Embryonic facial prominence (tissue), 1 donor: ENCODE results near the gene EOGT.

ENCODE experiments used
- DNase-seq: peaks from one replicate; pipeline ENCODE4 v3.0.0-alpha.2; 2016; ENCODE audit errors: extremely low spot score

Gene EOGT

GRCh38 chr3:69013253-69014021, at the start of gene EOGT:
Gene EOGT (minus strand): TSS chr3:69013684. CDS start chr3:69009846, 3,838 bp downstream.
- peak; percentile 36 for DNase-seq

GRCh38 chr3:69059688-69060087, 46.2 kb upstream of the EOGT start:
- no peak for DNase-seq

- no peak for DNase-seq
These were observed 45.4 kb upstream of the EOGT start for GRCh38 chr3:69058947-69059224.

- no peak for DNase-seq
These were observed 44.9 kb upstream of the EOGT start for GRCh38 chr3:69058180-69058946.

DNA sequence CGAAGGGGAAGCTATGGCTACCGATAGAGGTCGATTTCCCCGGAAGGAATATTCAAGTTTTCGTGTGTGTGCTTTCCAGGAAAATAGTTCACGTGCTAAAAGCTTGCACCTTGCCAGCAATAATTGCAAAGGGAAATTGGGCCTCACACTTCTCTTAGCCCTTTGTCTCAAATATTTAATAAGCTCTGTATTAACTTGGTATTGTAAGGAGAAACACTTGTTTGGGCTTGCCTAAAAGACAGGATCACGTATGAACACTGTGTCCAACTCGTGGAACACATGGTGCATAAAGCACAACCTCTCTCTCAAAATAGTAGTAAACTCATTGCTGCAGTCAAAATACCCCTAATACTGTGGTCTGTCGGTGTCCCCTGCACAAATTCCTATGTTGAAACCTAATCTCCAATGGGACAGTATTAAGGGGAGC, 39.0 kb upstream of the EOGT start:
- no peak for DNase-seq

DNA sequence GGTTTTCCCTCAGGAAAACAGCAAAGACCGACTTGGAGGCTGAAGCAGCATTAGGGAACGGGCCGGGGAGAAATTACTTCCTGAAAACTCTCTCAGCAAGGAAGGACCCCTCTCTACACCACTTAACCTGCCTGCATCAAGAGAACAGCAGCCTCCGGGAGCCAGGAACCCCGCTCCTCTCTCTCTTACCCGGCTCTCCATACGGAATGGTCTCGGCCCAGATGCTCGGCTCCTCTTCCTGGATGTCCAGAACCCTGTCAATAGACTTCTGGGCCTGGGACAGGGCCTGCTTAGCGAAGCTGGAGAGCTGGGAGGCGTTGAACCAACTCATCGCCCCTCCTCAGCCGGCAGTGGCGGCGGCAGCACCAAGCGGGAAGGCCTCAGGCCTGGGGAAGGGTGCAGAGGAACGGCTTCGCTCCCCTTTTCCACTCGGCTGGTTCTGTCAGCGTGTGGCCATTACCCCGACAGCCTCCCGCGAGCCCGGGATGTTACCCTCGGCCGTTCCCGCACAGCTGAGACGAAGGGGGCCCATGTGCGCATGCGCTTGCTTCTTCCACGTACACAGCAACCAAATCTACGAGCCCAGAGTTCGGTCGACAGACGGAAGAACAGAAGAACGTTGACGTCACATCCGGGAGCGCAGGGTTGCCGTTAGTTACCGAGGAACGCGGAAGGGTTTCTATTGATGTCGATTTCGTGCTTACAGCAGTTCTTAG, 38.4 kb upstream of the EOGT start, which contains the start of gene TMF1:
TMF1 (minus strand) TSS at position 578 of the 716 bp plus-strand sequence; CDS start at position 331, 247 bp downstream.
- DNase-seq: peak; percentile 99

- no peak for DNase-seq
These were observed 35.5 kb upstream of the EOGT start for GRCh38 chr3:69048990-69049389.

GRCh38 chr3:69044608-69045007, 31.1 kb upstream of the EOGT start:
- DNase-seq: no peak

DNA sequence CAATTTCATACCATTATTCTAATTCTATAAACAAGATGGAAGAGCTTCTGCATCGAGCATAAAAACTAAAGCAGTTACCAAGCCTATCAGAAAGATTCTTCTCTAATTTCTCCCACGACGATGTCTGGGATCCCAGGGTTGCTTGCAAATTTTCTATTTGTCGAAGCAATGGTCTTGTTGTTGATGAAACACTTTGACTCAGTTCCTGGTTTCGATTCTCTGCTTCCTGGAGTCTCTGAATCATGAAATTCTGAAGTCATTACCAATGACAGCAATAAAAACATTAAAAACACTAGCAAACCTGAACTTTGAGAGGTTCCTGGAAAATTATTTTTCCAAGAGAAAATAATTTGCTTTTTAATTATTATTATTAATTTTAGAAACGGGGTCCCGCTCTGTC, 20.0 kb upstream of the EOGT start:
- no peak for DNase-seq

DNA sequence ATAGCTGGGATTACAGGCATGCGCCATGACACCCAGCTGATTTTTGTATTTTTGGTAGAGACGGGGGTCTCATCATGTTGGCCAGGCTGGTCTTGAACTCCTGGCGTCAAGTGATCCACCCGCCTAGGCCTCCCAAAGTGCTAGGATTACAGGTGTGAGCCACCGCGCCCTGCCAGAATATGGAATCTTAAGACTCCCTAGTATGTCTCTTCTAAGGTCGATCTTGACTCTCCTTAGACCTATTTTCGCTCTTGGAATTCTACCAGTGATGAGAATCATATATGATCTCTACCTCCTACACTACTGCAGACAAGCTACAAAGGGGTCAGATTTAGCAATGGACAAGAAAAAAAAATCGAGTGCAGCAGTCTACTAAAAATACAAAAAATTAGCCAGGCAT, 19.3 kb upstream of the EOGT start:
- no peak for DNase-seq

- DNase-seq: no peak
These were observed 18.7 kb upstream of the EOGT start for GRCh38 chr3:69032142-69032541.

DNA sequence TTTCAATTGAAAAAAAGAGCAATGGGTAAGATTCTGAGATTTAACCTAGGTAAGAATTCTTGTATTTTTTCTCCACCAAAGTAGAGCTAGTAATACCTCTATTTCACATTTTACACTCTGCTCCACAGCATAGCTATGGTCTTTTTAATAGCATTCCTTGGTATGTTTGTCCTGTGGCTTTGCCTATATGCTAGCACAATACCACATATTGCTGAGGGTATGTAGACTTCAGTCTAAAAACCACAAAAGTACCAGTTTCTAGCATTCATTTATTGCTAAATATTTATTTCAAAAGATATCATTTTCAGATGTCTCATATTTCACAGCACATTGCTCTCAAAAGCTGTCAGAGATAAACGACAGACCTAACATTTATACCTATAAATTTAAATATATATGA, 18.2 kb upstream of the EOGT start:
- DNase-seq: no peak

- no peak for DNase-seq
These were observed 7.4 kb upstream of the EOGT start for GRCh38 chr3:69020857-69021256.

GRCh38 chr3:69020424-69020823, 6.9 kb upstream of the EOGT start:
- DNase-seq: no peak

- DNase-seq: no peak
These were observed 3.4 kb upstream of the EOGT start for GRCh38 chr3:69016901-69017300.

GRCh38 chr3:69016102-69016501, 2.6 kb upstream of the EOGT start:
- no peak for DNase-seq

DNA sequence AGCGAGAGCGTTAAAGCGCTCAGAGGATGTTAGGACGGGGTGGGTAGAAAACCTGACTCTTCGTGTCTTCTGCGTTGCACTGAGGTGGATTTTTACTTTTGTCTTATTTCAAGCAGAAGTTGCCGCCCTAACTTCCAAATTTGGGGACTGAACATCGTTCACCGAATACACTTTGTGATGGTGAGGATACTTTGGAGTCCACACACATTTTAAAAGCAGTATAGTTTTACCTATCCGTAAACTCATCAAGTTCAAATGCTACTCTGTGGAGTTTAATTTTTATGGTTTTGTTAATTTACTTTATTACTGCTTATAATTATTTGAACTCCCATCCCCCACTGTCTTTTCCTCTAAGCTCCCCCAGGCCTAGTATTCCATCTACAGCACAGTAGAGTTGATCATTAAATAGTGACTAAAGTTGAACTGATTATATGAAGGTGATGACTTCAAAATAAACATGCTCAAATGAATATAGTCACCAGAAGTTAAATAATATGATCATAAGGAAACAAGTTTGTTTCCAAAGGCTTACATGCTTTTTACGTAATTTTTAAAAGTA, 617 bp upstream of the EOGT start:
- no peak for DNase-seq

DNA sequence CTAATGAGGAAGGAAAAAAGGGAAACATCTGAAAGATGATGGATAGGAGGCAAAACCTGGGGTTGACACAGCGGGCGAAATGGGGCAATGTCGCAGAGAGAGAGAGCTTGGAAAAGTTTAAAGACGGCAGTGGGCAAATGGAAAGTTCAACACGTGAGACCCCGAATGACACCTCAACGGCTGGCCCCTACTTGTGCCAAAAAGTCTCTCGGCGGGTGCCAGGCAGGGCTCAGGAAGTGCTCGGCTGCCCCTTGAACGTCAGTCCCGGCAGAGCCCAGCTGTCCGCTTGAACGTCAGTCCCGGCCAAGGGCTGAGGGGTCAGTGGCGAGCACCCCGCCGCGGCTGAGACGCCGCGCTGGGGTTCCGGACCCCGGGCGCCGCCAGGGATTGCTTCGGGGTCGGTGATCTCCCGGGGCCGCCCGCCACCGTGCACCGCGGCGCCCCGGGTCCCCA, 658 bp downstream of the EOGT start:
- no peak for DNase-seq

- DNase-seq: no peak
These were observed 1.2 kb downstream of the EOGT start for GRCh38 chr3:69012100-69012799.

- DNase-seq: no peak
These were observed 2.3 kb downstream of the EOGT start for GRCh38 chr3:69011096-69011730.
